Vagina (tissue), 2 donors: ENCODE results near the gene NUP62. TPM values are rescaled to one million over a fixed set of nuclear protein-coding genes. Genes with fewer than 3 reads are reported as not detected.

Experiments used
- DNase-seq, 2 donors: peaks; one replicate each; pipeline ENCODE4 v3.0.0-alpha.2; 2017; ENCODE audit errors: extremely low spot score in 2 of 2
- H3K27ac ChIP-seq: fragments of 200-600 bp; sonication (generic); one replicate; pipeline ENCODE4 v1.5.1; 2019
- H3K27me3 ChIP-seq: fragments of 200-600 bp; sonication (generic); one replicate; pipeline ENCODE4 v1.5.1; 2019
- H3K36me3 ChIP-seq, 2 donors: fragments of 200-600 bp; sonication (generic); one replicate each; pipeline ENCODE4 v1.5.1; 2017 to 2019
- H3K4me1 ChIP-seq: fragments of 200-600 bp; sonication (generic); one replicate; pipeline ENCODE4 v1.5.1; 2019
- H3K4me3 ChIP-seq, 2 donors: fragments of 200-600 bp; sonication (generic); 1 replicate in 1 of 2; 2 replicates in 1 of 2; pipeline ENCODE4 v1.5.1; 2016 to 2019
- H3K9me3 ChIP-seq: fragments of 200-600 bp; sonication (generic); one replicate; pipeline ENCODE4 v1.5.1; 2019
- POLR2A ChIP-seq, 2 donors: fragments of 450-650 bp; IDR thresholded peaks; one replicate each; pipeline ENCODE4 v1.6.1; 2017; ENCODE audit warnings: antibody characterized with exemption in 2 of 2, mild to moderate bottlenecking in 2 of 2, moderate library complexity in 2 of 2
- POLR2AphosphoS5 ChIP-seq, 2 donors: sonication (generic); formaldehyde crosslinking; IDR thresholded peaks; one replicate each; pipeline ENCODE4 v1.9.0; 2017; ENCODE audit warnings: antibody characterized with exemption in 2 of 2, mild to moderate bottlenecking in 2 of 2, low read depth in 1 of 2; ENCODE audit not compliant: insufficient read depth in 1 of 2
- intact Hi-C: fragments of 100-400 bp; cut with DNase I; formaldehyde crosslinking; loops from one replicate; pipeline ENCODE4 v1.15.1; 2023
- total RNA-seq: library from RNA; depleted of rRNA; stranded (reverse); fragments of >200 nt; gene quantifications from one replicate; pipeline ENCODE4 v1.2.3, GENCODE V29; 2016
- TF ChIP-seq, protein P1 (sequence below), 3 experiments: fragments of 450-650 bp in 2 of 3; fragments of 200-600 bp in 1 of 3; sonication (generic) in 1 of 3; IDR thresholded peaks; one replicate each; pipeline ENCODE4 v1.5.1; 2017 to 2019; ENCODE audit warnings: antibody characterized with exemption in 3 of 3, mild to moderate bottlenecking in 2 of 3, moderate library complexity in 2 of 3

NUP62 gene
- total RNA-seq, 1 donor from 2014 or later = 38.5 TPM

DNA sequence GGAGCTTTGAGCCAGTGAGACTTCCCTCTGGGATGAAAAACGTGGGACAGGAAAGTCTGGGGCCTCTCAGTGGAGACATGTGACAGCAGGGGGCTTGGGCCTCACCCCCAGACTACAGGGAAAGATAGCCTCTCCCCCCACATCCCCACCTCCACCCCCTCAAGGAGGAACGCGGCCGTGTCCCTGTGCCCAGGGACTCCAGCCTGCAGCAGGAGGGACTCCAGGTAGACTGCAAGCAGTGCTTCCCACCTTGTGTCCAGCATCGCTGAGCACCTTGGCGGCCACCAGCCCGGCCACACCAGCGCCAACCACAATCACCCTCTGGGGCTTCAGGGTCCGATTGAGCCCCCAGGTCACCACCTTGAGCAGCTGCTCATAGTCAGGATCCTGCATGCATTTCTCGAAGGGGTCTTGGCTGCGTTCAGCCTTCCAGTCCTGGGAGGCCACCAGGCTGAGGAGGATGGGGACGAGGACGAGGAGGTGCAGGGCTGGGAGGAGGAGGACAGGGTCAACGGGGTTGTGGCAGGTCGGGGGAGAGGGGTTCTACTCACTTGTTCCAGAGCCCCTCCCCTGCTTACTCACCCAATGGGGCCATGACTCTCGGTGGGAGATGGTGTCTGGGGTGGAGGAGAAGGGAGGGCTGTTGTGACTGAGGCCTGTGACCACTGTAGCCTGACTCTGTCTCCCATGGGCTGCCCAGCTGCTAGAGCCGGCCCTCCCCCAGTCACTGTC lies 33.6 kb downstream of the NUP62 start:
- TF ChIP-seq POLR2A (IDR thresholded peaks at IDR 0.05) = no peak
- TF ChIP-seq, protein P1, sequence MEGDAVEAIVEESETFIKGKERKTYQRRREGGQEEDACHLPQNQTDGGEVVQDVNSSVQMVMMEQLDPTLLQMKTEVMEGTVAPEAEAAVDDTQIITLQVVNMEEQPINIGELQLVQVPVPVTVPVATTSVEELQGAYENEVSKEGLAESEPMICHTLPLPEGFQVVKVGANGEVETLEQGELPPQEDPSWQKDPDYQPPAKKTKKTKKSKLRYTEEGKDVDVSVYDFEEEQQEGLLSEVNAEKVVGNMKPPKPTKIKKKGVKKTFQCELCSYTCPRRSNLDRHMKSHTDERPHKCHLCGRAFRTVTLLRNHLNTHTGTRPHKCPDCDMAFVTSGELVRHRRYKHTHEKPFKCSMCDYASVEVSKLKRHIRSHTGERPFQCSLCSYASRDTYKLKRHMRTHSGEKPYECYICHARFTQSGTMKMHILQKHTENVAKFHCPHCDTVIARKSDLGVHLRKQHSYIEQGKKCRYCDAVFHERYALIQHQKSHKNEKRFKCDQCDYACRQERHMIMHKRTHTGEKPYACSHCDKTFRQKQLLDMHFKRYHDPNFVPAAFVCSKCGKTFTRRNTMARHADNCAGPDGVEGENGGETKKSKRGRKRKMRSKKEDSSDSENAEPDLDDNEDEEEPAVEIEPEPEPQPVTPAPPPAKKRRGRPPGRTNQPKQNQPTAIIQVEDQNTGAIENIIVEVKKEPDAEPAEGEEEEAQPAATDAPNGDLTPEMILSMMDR (IDR thresholded peaks at IDR 0.05) = no peak
- TF ChIP-seq POLR2AphosphoS5 (IDR thresholded peaks at IDR 0.05; ENCODE audit: insufficient read depth in 1 of 2, low read depth in 1 of 2) = no peak
- H3K27ac ChIP-seq = no peak overlapping the region
- no peaks in the 10 kb centered on the region for H3K27me3 ChIP-seq
- peaks cover 26% of the 10 kb centered on the region for H3K4me1 ChIP-seq
- DNase-seq = no peak
- H3K36me3 ChIP-seq = no peaks in the 10 kb centered on the region
- H3K9me3 ChIP-seq = no peaks in the 10 kb centered on the region
- intact Hi-C loops = loop anchor here (2.0 kb wide), 1 partner anchor 27 kb away; no protein-coding TSS in a partner anchor
- no peak overlapping the region for H3K4me3 ChIP-seq

DNA sequence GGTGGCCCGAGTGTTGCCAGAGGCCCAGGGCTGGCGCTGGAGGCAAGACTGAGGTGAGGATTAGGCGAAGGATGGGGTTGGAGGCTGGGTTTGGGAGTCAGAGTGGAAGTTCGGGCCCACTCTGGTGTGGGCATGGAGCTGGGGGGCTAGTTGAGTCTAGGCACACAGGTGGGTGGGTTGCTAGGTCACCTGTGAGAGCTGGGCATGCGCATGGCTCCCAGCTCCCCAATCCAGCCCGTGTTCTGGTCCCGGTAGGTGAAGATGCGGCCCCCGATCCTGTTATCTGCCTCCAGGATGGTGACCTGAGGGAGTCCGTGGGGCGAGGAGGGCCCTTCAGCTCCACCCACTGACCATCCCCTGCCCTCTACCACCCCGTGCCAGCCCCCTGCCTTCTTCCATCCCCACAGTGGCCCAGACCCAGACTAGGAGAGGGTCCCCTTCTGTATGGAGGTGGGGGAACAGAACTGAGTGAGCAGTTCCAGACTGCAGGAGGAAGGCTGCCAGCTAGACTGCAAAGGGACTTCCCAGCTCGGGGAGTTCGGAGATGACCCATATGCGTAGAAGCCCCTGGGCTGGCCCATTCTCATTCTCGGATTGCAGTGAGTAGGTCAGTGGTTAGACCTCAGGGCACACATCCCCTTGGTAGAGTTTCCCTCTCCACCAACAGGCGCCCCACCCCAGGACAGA lies 34.3 kb downstream of the NUP62 start:
- H3K4me3 ChIP-seq = no peak overlapping the region
- no peaks in the 10 kb centered on the region for H3K27me3 ChIP-seq
- no peaks in the 10 kb centered on the region for H3K9me3 ChIP-seq
- H3K27ac ChIP-seq = no peak overlapping the region
- intact Hi-C loops = no loop called here
- no peak for DNase-seq
- TF ChIP-seq, protein P1 (IDR thresholded peaks at IDR 0.05) = no peak
- no peak for TF ChIP-seq POLR2A (IDR thresholded peaks at IDR 0.05)
- TF ChIP-seq POLR2AphosphoS5 (IDR thresholded peaks at IDR 0.05; ENCODE audit: insufficient read depth in 1 of 2, low read depth in 1 of 2) = no peak
- no peaks in the 10 kb centered on the region for H3K36me3 ChIP-seq
- peaks cover 32% of the 10 kb centered on the region for H3K4me1 ChIP-seq

DNA sequence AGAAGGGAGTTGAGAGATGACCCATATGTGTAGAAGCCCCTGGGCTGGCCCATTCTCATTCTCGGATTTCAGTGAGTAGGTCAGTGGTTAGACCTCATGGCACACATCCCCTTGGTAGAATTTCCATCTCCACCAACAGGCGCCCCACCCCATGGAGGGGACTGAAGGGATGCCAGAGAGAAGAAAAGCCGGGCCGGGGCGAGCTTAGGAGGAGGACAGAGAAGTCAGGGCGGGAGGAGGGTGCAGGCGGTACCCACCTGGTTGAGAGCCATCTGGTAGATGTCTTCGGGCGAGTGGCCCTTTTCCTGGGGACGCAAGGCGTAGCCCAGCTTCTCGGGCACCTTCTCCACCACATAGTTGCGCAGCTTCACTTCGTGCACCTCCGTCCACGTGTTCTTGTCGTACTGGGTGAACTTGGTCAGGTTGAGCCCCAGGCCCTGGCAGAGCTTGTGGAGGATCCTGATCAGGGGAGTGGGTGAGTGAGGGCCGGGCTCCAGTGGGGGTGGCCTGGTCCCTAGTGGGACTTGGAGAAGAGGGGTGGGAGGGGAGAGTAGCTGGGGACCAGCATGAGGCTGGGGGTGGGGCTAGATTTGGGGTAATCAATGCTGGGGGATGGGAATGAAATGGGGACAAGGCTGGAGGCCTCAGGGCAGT lies 35.2 kb downstream of the NUP62 start:
- Histone ChIP-seq H3K27me3 (no peaks in the 10 kb centered on the region), H3K4me3 (no peak overlapping the region), H3K9me3 (no peaks in the 10 kb centered on the region), H3K27ac (no peak overlapping the region), H3K36me3 (no peaks in the 10 kb centered on the region), H3K4me1 (peaks cover 37% of the 10 kb centered on the region)
- TF ChIP-seq, protein P1 (IDR thresholded peaks at IDR 0.05) = no peak
- TF ChIP-seq POLR2A (IDR thresholded peaks at IDR 0.05) = no peak
- TF ChIP-seq POLR2AphosphoS5 (IDR thresholded peaks at IDR 0.05; ENCODE audit: insufficient read depth in 1 of 2, low read depth in 1 of 2) = no peak
- no peak for DNase-seq
- intact Hi-C loops = no loop called here

DNA sequence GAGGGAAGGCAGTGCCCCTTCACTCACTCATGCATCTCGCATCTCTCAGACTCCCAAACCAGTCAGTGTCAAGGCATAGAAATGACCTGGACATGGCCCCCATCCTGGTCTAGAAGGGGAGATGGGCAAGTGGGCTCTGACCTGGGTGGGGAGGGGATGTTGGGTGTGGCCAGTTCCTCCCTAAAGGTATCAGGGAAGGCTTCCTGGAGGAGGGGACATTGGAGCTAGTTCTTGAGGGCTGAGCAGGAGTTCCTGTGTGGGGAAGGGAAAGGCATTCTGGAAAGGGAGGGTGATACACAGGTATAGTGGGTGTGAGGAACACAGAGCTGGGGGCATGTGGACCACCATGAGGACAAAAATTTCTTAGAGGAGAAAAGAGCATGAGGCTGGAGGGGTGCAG lies 36.6 kb downstream of the NUP62 start:
- Histone ChIP-seq H3K27ac (no peak overlapping the region), H3K4me3 (no peak overlapping the region), H3K4me1 (peaks cover 30% of the 10 kb centered on the region), H3K27me3 (no peaks in the 10 kb centered on the region), H3K36me3 (no peaks in the 10 kb centered on the region), H3K9me3 (no peaks in the 10 kb centered on the region)
- intact Hi-C loops = no loop called here
- no peak for DNase-seq
- no peak for TF ChIP-seq POLR2AphosphoS5 (IDR thresholded peaks at IDR 0.05; ENCODE audit: insufficient read depth in 1 of 2, low read depth in 1 of 2)
- no peak for TF ChIP-seq POLR2A (IDR thresholded peaks at IDR 0.05)
- TF ChIP-seq, protein P1 (IDR thresholded peaks at IDR 0.05) = no peak
